NB4 (cell line): ENCODE data around the gene ZNG1F.
"Not testable (repeated sequence)": the region's sequence is repeated elsewhere in the genome, so short reads cannot be mapped to it uniquely, and the experiment has no call there.

Experiments
- DNase-seq: peaks from one replicate; pipeline ENCODE4 v3.0.0; 2010; ENCODE audit warnings: low read depth
- H3K4me3 ChIP-seq: one replicate; pipeline ENCODE4 v1.5.1; 2011; ENCODE audit warnings: mild to moderate bottlenecking, low read depth, low read length, moderate library complexity

The ZNG1F gene

GRCh38 chr9:41094010-41094773, 94.9 kb downstream of the ZNG1F start:
- not testable (repeated sequence) for H3K4me3 ChIP-seq, DNase-seq

- not testable (repeated sequence) for H3K4me3 ChIP-seq, DNase-seq
These were observed 98.2 kb downstream of the ZNG1F start for GRCh38 chr9:41090922-41091321.

- H3K4me3 ChIP-seq, DNase-seq: not testable (repeated sequence)
These were observed 98.7 kb downstream of the ZNG1F start for GRCh38 chr9:41090386-41090785.

GRCh38 chr9:41088450-41089059, 100.6 kb downstream of the ZNG1F start:
- not testable (repeated sequence) for DNase-seq, H3K4me3 ChIP-seq

GRCh38 chr9:41087929-41088328, 101.2 kb downstream of the ZNG1F start:
- not testable (repeated sequence) for DNase-seq, H3K4me3 ChIP-seq

GRCh38 chr9:41087157-41087780, 101.8 kb downstream of the ZNG1F start:
- not testable (repeated sequence) for DNase-seq

GRCh38 chr9:41086685-41087084, 102.4 kb downstream of the ZNG1F start:
- not testable (repeated sequence) for H3K4me3 ChIP-seq, DNase-seq

More at GRCh38 chr9:41087157-41087780, 101.8 kb downstream of the ZNG1F start:
- H3K4me3 ChIP-seq: not testable (repeated sequence)

GRCh38 chr9:41086215-41086614, 102.9 kb downstream of the ZNG1F start:
- H3K4me3 ChIP-seq, DNase-seq: not testable (repeated sequence)

- H3K4me3 ChIP-seq, DNase-seq: not testable (repeated sequence)
These were observed 106.8 kb downstream of the ZNG1F start for GRCh38 chr9:41082358-41082757.
